ENCODE measurements around the gene LY6G6C.
A peak's percentile ranks its signal among the peaks of the same experiment; 100 is the strongest.

The LY6G6C gene

GRCh38 chr6:31707701-31708100, 13.8 kb downstream of the LY6G6C start:
- no peak overlapping the region for H3K27ac Mint-ChIP-seq
- no peak for TF ChIP-seq CTCF (IDR thresholded peaks at IDR 0.05)
- H3K27me3 Mint-ChIP-seq (ENCODE audit: low read depth, poor library complexity): peaks cover 4% of the 10 kb centered on the region

GRCh38 chr6:31706599-31706998, 14.9 kb downstream of the LY6G6C start, which contains the start of gene LY6G6F:
LY6G6F (plus strand) TSS chr6:31706866; CDS start chr6:31706907, 41 bp downstream.
- no peaks in the 10 kb centered on the region for H3K9me3 Mint-ChIP-seq
- TF ChIP-seq CTCF (IDR thresholded peaks at IDR 0.05): no peak
- H3K4me1 Mint-ChIP-seq: peaks cover 36% of the 10 kb centered on the region
- H3K36me3 Mint-ChIP-seq (ENCODE audit: low read depth): no peaks in the 10 kb centered on the region
- H3K27ac Mint-ChIP-seq: no peak within 1 kb of the TSS
- peaks cover 7% of the 10 kb centered on the region for H3K27me3 Mint-ChIP-seq (ENCODE audit: low read depth, poor library complexity)
- no peak for DNase-seq
- H3K4me3 Mint-ChIP-seq: no peak within 1 kb of the TSS

More at GRCh38 chr6:31707701-31708100, 13.8 kb downstream of the LY6G6C start:
- Mint-ChIP-seq H3K4me1 (peaks cover 37% of the 10 kb centered on the region), H3K9me3 (no peaks in the 10 kb centered on the region), H3K4me3 (no peak overlapping the region), H3K36me3 (ENCODE audit: low read depth) (no peaks in the 10 kb centered on the region)
- DNase-seq: no peak

GRCh38 chr6:31705931-31706330, 15.6 kb downstream of the LY6G6C start:
- TF ChIP-seq CTCF (IDR thresholded peaks at IDR 0.05): no peak
- DNase-seq: no peak
- no peaks in the 10 kb centered on the region for H3K36me3 Mint-ChIP-seq (ENCODE audit: low read depth)
- peaks cover 36% of the 10 kb centered on the region for H3K4me1 Mint-ChIP-seq
- H3K4me3 Mint-ChIP-seq: no peak overlapping the region
- H3K27me3 Mint-ChIP-seq (ENCODE audit: low read depth, poor library complexity): peaks cover 7% of the 10 kb centered on the region
- H3K9me3 Mint-ChIP-seq: no peaks in the 10 kb centered on the region
- H3K27ac Mint-ChIP-seq: no peak overlapping the region

DNA sequence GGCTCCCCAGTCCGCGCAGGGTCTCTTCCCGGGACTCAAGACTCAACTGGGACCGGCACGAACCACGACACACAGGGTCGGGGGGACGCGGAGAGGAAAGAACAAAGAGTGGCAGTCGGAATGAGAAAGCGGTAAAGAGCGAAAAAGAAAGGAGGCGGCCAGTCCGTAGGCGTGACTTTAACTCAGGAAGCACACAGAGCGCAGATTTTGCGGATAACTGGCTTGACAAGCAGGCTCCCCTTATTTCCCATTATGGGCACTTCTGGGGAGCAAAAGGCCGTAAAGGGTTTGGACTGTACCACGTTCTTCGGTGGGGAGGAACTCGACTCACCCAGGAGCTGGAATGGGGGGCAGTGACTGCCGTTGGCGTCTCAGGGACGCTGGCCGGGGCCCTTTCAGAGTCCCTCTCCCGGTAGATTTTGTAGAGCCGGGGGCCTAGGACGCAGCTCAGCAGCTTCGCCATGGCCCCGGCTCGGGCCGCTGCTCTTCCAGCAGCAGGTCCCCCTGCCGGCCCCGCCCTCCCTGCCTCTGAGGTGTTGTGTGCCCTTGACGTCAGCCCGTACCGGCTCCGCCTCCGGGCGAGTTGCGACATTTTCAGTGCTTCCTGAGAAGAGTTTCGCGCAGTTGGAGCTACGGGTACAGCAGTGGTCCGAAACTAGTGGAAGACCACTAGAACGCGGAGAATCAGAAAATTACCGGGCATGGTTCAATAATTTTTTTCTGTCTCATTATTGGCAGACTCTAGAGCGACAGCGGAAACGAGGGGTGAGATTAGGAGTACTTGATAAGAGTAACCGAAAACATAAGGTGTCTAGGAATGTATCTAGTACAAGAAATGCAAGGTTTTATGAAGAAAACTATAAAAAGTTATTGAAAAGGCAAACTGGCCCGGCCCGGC, 18.5 kb downstream of the LY6G6C start, which contains the start of gene ABHD16A:
Gene ABHD16A (minus strand): TSS at position 506 of the 898 bp plus-strand sequence. CDS start 43 bp downstream, at position 463.
- Mint-ChIP-seq H3K27ac (peak within 1 kb of the TSS; percentile 96), H3K4me3 (peak within 1 kb of the TSS; percentile 96)
- TF ChIP-seq CTCF (IDR thresholded peaks at IDR 0.05): no peak

DNA sequence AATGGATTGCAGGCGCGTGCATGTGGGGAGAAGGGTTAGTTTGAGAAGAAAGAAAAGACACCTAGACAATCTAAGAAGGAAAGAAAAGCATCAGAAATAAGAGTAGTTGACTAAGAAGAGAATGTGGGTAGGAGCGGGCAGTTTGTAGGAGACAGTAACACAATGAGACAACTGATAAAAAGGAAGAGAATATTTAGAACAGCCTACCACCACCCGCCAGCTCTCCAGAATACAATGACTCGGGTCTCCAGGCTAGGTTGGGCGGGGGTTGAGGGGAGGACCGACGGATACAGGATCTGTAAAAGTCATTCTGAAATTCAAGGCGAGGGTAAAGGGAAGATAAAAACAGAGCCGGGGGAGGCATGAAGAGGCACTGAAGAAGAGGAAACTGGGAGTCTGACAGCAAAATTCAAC, 19.1 kb downstream of the LY6G6C start:
- no peaks in the 10 kb centered on the region for H3K9me3 Mint-ChIP-seq
- TF ChIP-seq CTCF (IDR thresholded peaks at IDR 0.05): no peak
- peaks cover 7% of the 10 kb centered on the region for H3K27me3 Mint-ChIP-seq (ENCODE audit: low read depth, poor library complexity)
- peaks cover 40% of the 10 kb centered on the region for H3K4me1 Mint-ChIP-seq
- H3K4me3 Mint-ChIP-seq: peak overlapping the region; percentile 96
- H3K36me3 Mint-ChIP-seq (ENCODE audit: low read depth): peaks cover 18% of the 10 kb centered on the region
- no peak for DNase-seq
- peak overlapping the region; percentile 96 for H3K27ac Mint-ChIP-seq

More for the DNA sequence above, 18.5 kb downstream of the LY6G6C start, which contains the start of gene ABHD16A:
- Mint-ChIP-seq H3K4me1 (peaks cover 33% of the 10 kb centered on the region), H3K27me3 (ENCODE audit: low read depth, poor library complexity) (peaks cover 7% of the 10 kb centered on the region), H3K36me3 (ENCODE audit: low read depth) (peaks cover 12% of the 10 kb centered on the region), H3K9me3 (no peaks in the 10 kb centered on the region)
- peak; percentile 96 for DNase-seq
